Astrocyte of the spinal cord (primary cell): ENCODE measurements around the gene OR6A2.

Experiments used
- DNase-seq: peaks from one replicate; pipeline ENCODE4 v3.0.0; 2011; ENCODE audit warnings: low read depth, low spot score
- H3K4me3 ChIP-seq: 2 replicates; pipeline ENCODE4 v1.5.1; 2011; ENCODE audit warnings: low read depth, mild to moderate bottlenecking, low read length, moderate library complexity
- in situ Hi-C: cut with HindIII; loops from 2 replicates; pipeline ENCODE4 v1.10.0; 2017; ENCODE audit warnings: low sequenced_read_pairs
- TF ChIP-seq, protein P1 (sequence below): IDR thresholded peaks from 2 replicates; pipeline ENCODE4 v1.5.1; 2012; ENCODE audit warnings: low read depth, mild to moderate bottlenecking, low read length, inconsistent platforms

Gene OR6A2

DNA sequence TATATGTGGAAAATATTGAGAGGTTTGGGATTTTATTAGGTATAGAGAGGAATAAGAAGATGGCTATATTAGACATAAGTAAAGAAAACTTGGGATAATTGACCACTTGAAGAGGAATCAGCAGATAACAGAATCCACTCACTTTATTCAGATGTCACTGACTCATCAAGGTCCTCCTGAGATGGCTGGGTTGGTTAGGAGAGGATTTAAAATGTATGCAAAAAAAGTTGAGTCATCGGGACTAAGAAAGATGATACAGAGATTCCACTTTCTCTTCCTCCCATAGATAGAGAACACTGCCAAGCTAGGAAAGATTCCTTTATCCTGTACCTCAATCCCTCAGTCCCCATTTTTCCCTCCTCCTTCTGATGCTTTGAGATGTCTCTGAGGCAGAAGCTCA lies at the start of gene OR6A2:
TSS of gene OR6A2 (minus strand) at position 288 of the 400 bp plus-strand sequence. CDS start 3,981 bp downstream, outside the sequence.
- TF ChIP-seq, protein P1, sequence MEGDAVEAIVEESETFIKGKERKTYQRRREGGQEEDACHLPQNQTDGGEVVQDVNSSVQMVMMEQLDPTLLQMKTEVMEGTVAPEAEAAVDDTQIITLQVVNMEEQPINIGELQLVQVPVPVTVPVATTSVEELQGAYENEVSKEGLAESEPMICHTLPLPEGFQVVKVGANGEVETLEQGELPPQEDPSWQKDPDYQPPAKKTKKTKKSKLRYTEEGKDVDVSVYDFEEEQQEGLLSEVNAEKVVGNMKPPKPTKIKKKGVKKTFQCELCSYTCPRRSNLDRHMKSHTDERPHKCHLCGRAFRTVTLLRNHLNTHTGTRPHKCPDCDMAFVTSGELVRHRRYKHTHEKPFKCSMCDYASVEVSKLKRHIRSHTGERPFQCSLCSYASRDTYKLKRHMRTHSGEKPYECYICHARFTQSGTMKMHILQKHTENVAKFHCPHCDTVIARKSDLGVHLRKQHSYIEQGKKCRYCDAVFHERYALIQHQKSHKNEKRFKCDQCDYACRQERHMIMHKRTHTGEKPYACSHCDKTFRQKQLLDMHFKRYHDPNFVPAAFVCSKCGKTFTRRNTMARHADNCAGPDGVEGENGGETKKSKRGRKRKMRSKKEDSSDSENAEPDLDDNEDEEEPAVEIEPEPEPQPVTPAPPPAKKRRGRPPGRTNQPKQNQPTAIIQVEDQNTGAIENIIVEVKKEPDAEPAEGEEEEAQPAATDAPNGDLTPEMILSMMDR = no peak
- in situ Hi-C loops = no loop called here
- no peak within 1 kb of the TSS for H3K4me3 ChIP-seq
- no peak for DNase-seq

DNA sequence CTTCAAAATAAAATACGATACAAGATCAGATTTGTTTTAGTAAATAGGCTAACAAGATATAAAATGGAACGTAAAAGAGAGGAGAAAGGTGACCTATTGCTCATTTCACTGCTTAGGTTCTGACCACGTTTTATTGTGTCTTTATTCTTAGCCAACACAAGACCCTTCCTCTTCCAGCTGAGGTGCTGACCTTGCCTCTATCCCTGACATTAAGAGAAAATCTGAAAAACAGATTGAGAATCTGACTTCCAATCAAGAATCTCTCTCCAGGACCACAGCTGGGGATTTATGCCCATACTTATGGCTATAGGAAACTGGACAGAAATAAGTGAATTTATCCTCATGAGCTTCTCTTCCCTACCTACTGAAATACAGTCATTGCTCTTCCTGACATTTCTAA lies 45.9 kb upstream of the OR6A2 start, which contains the start of gene OR10A5:
TSS of gene OR10A5 (plus strand) at position 301 of the 400 bp plus-strand sequence. CDS start at position 301, 0 bp downstream.
- in situ Hi-C loops = no loop called here
- TF ChIP-seq, protein P1 = no peak
- no peak within 1 kb of the TSS for H3K4me3 ChIP-seq
- DNase-seq = no peak

DNA sequence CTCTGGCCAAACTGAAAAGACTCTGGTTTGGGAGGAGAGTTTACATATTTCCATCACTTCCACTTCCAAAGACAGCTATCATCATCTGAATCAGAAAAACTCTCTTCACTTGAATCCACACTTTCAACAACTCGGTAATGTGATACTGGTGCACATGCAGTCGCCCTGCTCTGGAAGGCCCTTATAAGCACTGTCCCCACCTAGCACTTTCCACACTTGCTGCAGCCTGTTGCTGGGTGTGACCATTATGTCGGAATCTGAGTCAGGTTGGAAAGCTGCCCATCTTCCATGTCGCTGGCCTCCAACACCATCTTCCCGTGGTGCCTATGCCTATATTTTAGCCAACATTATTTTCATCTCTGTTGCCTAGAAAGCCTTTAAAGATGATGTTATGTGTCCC lies 44.9 kb upstream of the OR6A2 start:
- no peak for DNase-seq
- in situ Hi-C loops = no loop called here
- TF ChIP-seq, protein P1 = no peak
- H3K4me3 ChIP-seq = no peak overlapping the region

DNA sequence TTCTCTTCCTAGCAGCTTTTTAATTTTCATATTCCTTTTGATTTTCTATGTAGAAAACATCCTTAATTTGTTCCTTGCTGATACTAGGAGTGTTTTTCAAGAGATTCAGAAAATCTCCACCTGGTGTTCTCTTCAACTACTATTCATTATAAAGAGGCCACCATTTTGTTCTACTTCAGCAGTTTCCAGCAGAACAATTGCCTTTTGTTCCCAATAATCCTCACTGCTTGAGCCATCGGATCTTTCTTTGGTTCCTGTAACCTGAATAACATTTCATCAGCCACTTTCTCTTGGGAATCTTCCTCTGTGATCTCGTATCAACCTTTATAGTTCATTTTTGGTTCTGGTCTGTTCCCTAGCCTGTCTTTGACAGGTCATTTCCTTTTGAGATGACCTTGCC lies 44.2 kb upstream of the OR6A2 start:
- no peak overlapping the region for H3K4me3 ChIP-seq
- no peak for DNase-seq
- in situ Hi-C loops = no loop called here
- TF ChIP-seq, protein P1 = no peak

DNA sequence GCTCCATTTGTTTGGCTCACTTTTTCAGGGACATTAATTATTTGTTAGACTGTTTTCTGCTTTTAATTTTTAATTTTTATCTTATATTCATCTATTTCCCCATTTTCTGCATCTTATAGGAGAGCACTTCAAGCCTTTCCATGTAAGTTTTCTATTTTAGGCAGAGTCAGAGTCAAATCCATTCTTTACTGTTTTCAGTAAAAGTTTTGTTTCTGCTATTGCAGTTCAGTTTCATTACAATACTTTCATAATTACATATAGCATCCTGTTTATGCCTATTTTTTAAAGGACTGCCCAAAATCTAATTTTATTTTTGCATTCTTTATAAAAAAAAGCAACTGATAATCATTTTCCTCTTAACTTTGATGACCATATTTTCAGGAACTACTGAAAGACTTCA lies 42.2 kb upstream of the OR6A2 start:
- no peak overlapping the region for H3K4me3 ChIP-seq
- in situ Hi-C loops = no loop called here
- TF ChIP-seq, protein P1 = no peak
- DNase-seq = no peak

DNA sequence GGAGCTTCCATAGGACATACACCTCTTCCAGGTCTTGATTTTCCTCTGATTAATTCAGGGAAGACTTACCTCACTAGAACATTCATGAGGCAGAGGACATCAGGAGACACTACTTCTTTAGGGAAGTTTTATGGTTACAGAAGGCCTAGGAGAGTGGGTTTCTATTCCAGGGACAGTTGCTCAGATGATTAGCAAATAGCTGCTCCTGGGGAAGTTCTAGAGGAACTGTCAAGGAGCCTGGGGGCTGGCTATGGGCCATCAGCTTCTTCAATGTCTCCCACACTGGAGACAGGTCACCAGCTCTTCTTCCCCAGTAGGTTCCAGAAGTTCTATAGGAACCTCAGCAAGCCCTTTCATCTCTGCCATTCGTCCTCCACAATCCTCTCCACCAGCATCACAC lies 34.5 kb upstream of the OR6A2 start:
- TF ChIP-seq, protein P1 = no peak
- DNase-seq = no peak
- H3K4me3 ChIP-seq = no peak overlapping the region
- in situ Hi-C loops = no loop called here

DNA sequence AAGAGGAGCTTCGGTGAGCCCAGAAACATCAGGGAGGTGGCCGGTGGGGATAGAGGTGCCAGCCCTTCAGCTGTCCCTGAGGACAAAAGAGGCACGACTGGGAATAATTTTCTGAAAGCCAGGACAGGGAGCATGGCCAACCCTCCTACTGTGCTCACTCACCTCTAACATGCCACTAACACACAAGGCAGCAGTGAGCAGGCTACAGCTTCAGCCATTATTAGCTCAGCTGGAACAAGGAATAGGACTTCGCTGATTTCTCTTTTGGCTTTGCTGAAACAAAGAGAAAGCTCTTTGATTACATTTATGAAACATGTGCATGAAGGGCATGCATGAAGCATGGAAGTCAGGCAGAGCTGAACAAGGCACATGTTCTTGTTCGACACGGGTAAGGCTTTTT lies 33.9 kb upstream of the OR6A2 start:
- TF ChIP-seq, protein P1 = no peak
- in situ Hi-C loops = no loop called here
- no peak for DNase-seq
- no peak overlapping the region for H3K4me3 ChIP-seq
